ENCODE data around the gene CDC42EP2.

- TF ChIP-seq CTCF (optimal IDR thresholded peaks at IDR 0.05 in 1 of 3, IDR thresholded peaks at IDR 0.05 in 1 of 3, conservative IDR thresholded peaks at IDR 0.05 in 1 of 3; ENCODE audit: extremely low read depth in 1 of 3, insufficient read depth in 2 of 3, low read length in 3 of 3) (no peak), EZH2 (IDR thresholded peaks at IDR 0.05; ENCODE audit: low read length) (no peak)
These were observed 15.9 kb upstream of the CDC42EP2 start for GRCh38 chr11:65298655-65299179.

Data from keratinocyte (primary cell).